Heart left ventricle (tissue), 16 donors: ENCODE results near the gene CCL26. TPM values are rescaled to one million over a fixed set of nuclear protein-coding genes. Genes with fewer than 3 reads are reported as not detected.
"Not testable (repeated sequence)": the region's sequence is repeated elsewhere in the genome, so short reads cannot be mapped to it uniquely, and the experiment has no call there.

Experiments
- ATAC-seq, 4 donors: fragments of 200-7000 bp; cut with Tn5 transposase; one replicate each; pipeline ENCODE4 v1.9.1; 2020 to 2022; ENCODE audit warnings: moderate library complexity in 4 of 4, mild to moderate bottlenecking in 3 of 4, moderate number of reproducible peaks in 1 of 4
- DNase-seq, 5 donors: peaks; one replicate each; pipeline ENCODE4 v3.0.0-alpha.2; 2020
- H3K27ac ChIP-seq, 12 donors: fragments of 200-600 bp; sonication (generic) in 4 of 12; one replicate each; pipeline versions ENCODE4 v1.5.0 to v1.8.0; 2016 to 2022; ENCODE audit warnings: mild to moderate bottlenecking in 2 of 12
- H3K27me3 ChIP-seq, 9 donors: fragments of 200-600 bp; sonication (generic) in 2 of 9; one replicate each; pipeline versions ENCODE4 v1.5.1 to v1.8.0; 2016 to 2022; ENCODE audit warnings: mild to moderate bottlenecking in 3 of 9
- H3K36me3 ChIP-seq, 9 donors: fragments of 200-600 bp; sonication (generic) in 2 of 9; one replicate each; pipeline versions ENCODE4 v1.5.0 to v1.8.0; 2018 to 2022; ENCODE audit warnings: mild to moderate bottlenecking in 2 of 9
- H3K4me1 ChIP-seq, 12 donors: fragments of 200-600 bp; sonication (generic) in 4 of 12; one replicate each; pipeline versions ENCODE4 v1.5.0 to v1.8.0; 2016 to 2022; ENCODE audit warnings: mild to moderate bottlenecking in 3 of 12
- H3K4me3 ChIP-seq, 12 donors: fragments of 200-600 bp; sonication (generic) in 4 of 12; one replicate each; pipeline versions ENCODE4 v1.5.0 to v1.8.0; 2017 to 2022; ENCODE audit warnings: mild to moderate bottlenecking in 9 of 12, moderate library complexity in 4 of 12
- H3K9me3 ChIP-seq, 12 donors: fragments of 200-600 bp; sonication (generic) in 4 of 12; one replicate each; pipeline versions ENCODE4 v1.5.0 to v1.8.0; 2016 to 2022; ENCODE audit warnings: mild to moderate bottlenecking in 1 of 12
- POLR2A ChIP-seq, 2 donors: fragments of 450-650 bp; IDR thresholded peaks; one replicate each; pipeline ENCODE4 v1.6.1; 2017; ENCODE audit warnings: antibody characterized with exemption in 2 of 2, mild to moderate bottlenecking in 2 of 2, moderate library complexity in 2 of 2
- WGBS, 4 donors: extraction: QIAGEN DNeasy Blood & Tissue Kit in 2 of 4; methylation state at CpG; one replicate each; pipeline versions ENCODE4 v1.1.5 to v1.1.7; 2013 to 2018; 5-methylcytosine and 5-hydroxymethylcytosine counted together
- intact Hi-C, 10 donors: fragments of 100-400 bp; cut with DNase I; formaldehyde crosslinking; loops; one replicate each; pipeline versions ENCODE4 v1.11.1 to v1.14.2; 2022
- polyA plus RNA-seq, 2 donors: library from polyadenylated mRNA; stranded (reverse); fragments of 200-250 nt; gene quantifications; one replicate each; pipeline ENCODE4 v1.2.3, GENCODE V29; 2013
- total RNA-seq, 9 donors: library from RNA; depleted of rRNA in 2 of 9; stranded (reverse); fragments of >200 nt in 2 of 9; fragmentation: NEBNext Ultra II Directional in 3 of 9; extraction: Animal tissue kit (Norgen Biotek cat#: 25700) in 3 of 9; gene quantifications; one replicate each; pipeline versions ENCODE4 v1.1.0 to v1.2.4, GENCODE V29; 2016 to 2023
- TF ChIP-seq, protein P1 (sequence below), 12 donors: fragments of 200-600 bp; sonication (generic) in 4 of 12; IDR thresholded peaks; one replicate each; pipeline versions ENCODE4 v1.5.0 to v1.8.0; 2018 to 2022; ENCODE audit warnings: antibody characterized with exemption in 12 of 12, mild to moderate bottlenecking in 5 of 12
- donor health status: ischemic (EF 13 %, LVEDD 7.1; RV severe dilation, severe dysfunction).
- donor health status: healthy with polysubstance abuse.
- donor health status: DM: no; HTN: yes; CAD: no.
- donor health status: DM: no; HTN: no; CAD: no.
- donor health status: ischemic (EF 25% LVEDD 6.9; RV normal size, moderate dysfunction).
- donor health status: ischemic (EF 25% LVEDD 5.7; RV mildly dilated, moderate dysfunction).
- donor health status: healthy.
- donor health status: DM: yes; HTN: yes; CAD: no.
- donor health status: ischemic (EF 35%, LVEDD 5.7; RV mildly dilated, moderate dysfunction).
- donor health status: nonischemic (EF 11% LVEDD 7.7; RV severe dilation, severe dysfunction).
- donor health status: DM: yes; HTN: yes; CAD: no.
- donor health status: PGD.
- donor health status: ischemic (EF 29% LVEDD 5.4; RV normal size, mild dysfunction).
- donor health status: nonischemic (EF 23%, LVEDD 6.1; RV moderate dilation, normal function).

The CCL26 gene
- total and polyA plus RNA-seq, 11 donors: 0.53 to 0.94 (median 0.76) TPM; not detected in 7

- DNase-seq: no peak
- intact Hi-C loops: no loop called here
- Histone ChIP-seq H3K27me3 (no peaks in the 10 kb centered on the region), H3K27ac (no peak overlapping the region), H3K9me3 (no peaks in the 10 kb centered on the region), H3K36me3 (no peaks in the 10 kb centered on the region), H3K4me1 (peaks cover 0 to 27% (median 6%) of the 10 kb centered on the region in 12 donors), H3K4me3 (no peak overlapping the region)
- WGBS, 4 donors: 58 to 64% (median 59%) methylated on average over 4 of the region's 4 CpGs
- ATAC-seq: no peak
- no peak for TF ChIP-seq POLR2A (IDR thresholded peaks at IDR 0.05)
- TF ChIP-seq, protein P1, sequence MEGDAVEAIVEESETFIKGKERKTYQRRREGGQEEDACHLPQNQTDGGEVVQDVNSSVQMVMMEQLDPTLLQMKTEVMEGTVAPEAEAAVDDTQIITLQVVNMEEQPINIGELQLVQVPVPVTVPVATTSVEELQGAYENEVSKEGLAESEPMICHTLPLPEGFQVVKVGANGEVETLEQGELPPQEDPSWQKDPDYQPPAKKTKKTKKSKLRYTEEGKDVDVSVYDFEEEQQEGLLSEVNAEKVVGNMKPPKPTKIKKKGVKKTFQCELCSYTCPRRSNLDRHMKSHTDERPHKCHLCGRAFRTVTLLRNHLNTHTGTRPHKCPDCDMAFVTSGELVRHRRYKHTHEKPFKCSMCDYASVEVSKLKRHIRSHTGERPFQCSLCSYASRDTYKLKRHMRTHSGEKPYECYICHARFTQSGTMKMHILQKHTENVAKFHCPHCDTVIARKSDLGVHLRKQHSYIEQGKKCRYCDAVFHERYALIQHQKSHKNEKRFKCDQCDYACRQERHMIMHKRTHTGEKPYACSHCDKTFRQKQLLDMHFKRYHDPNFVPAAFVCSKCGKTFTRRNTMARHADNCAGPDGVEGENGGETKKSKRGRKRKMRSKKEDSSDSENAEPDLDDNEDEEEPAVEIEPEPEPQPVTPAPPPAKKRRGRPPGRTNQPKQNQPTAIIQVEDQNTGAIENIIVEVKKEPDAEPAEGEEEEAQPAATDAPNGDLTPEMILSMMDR (IDR thresholded peaks at IDR 0.05): no peak
Observed at GRCh38 chr7:75798770-75799169, 26.8 kb upstream of the CCL26 start.

GRCh38 chr7:75796420-75796819, 24.4 kb upstream of the CCL26 start:
- ATAC-seq (no peak), DNase-seq (no peak)
- 86 to 94% (median 89%) methylated on average over 6 of the region's 6 CpGs for WGBS, 4 donors
- H3K27ac ChIP-seq: peak overlapping the region in 4 of 12 donors; percentile 3 to 47 (median 40)
- TF ChIP-seq, protein P1 (IDR thresholded peaks at IDR 0.05): no peak
- TF ChIP-seq POLR2A (IDR thresholded peaks at IDR 0.05): no peak
- H3K4me1 ChIP-seq: peaks cover 0 to 27% (median 8%) of the 10 kb centered on the region in 12 donors
- no peaks in the 10 kb centered on the region for H3K27me3 ChIP-seq
- H3K36me3 ChIP-seq: no peaks in the 10 kb centered on the region
- no peaks in the 10 kb centered on the region for H3K9me3 ChIP-seq
- no peak overlapping the region for H3K4me3 ChIP-seq
- intact Hi-C loops: no loop called here

DNA sequence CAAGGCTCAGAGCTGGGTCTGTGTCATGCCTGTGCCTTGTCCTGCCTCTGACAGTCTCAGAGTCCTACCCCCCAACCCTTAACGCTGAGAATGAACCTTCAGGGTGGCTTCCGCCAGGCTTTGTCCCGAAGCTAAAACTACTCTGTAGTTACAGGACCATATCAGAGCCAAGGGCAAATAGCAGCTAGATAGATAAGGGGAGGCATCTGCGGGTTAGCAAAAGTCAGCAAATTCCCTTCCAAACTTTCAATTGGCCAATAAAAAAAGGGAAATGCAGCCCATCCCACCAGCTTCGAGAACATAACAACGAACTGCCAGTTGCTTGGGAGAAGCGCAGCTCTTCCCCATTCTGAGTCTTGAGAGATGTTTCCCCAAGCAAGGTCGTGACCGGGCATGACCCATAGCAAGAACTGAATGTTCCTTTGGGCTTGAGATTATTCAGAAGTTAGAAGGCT, 23.8 kb upstream of the CCL26 start:
- no peak overlapping the region for H3K4me3 ChIP-seq
- intact Hi-C loops: no loop called here
- H3K27ac ChIP-seq: peak overlapping the region in 4 of 12 donors; percentile 3 to 63 (median 44)
- no peaks in the 10 kb centered on the region for H3K27me3 ChIP-seq
- peak in 4 of 5 donors; percentile 33 to 79 (median 54) for DNase-seq
- WGBS, 4 donors: 32 to 35% (median 33%) methylated on average over 6 to 9 of the region's 9 CpGs
- peaks cover 0 to 27% (median 10%) of the 10 kb centered on the region in 12 donors for H3K4me1 ChIP-seq
- ATAC-seq: peak; percentile 45 to 75 (median 57)
- TF ChIP-seq, protein P1 (IDR thresholded peaks at IDR 0.05): no peak
- no peak for TF ChIP-seq POLR2A (IDR thresholded peaks at IDR 0.05)
- H3K36me3 ChIP-seq: no peaks in the 10 kb centered on the region
- no peaks in the 10 kb centered on the region for H3K9me3 ChIP-seq

- intact Hi-C loops: no loop called here
- 90 to 92% (median 92%) methylated on average over 2 of the region's 2 CpGs for WGBS, 4 donors
- no peaks in the 10 kb centered on the region for H3K9me3 ChIP-seq
Observed at GRCh38 chr7:75793676-75794075, 21.7 kb upstream of the CCL26 start.

DNA sequence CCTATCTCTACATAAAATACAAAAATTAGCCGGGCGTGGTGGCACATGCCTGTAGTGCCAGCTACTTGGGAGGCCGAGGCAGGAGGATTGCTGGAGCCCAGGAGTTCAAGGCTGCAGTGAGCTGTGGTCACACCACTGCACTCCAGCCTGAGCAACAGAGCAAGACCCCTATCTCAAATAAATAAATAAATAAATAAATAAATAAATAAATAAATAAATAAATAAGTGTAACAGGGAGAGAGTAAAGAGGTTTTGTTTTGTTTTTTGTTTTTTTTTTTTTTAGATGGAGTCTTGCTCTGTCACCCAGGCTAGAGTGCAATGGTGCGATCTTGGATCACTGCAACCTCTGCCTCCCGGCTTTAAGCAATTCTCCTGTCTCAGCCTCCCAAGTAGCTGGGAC, 20.6 kb upstream of the CCL26 start:
- WGBS, 4 donors: 93 to 98% (median 96%) methylated on average over 5 of the region's 5 CpGs
- H3K36me3 ChIP-seq, H3K9me3 ChIP-seq, ATAC-seq, H3K27me3 ChIP-seq, H3K4me3 ChIP-seq, intact Hi-C loops, DNase-seq: not testable (repeated sequence)
- H3K4me1 ChIP-seq: peaks cover 0 to 27% (median 10%) of the 10 kb centered on the region in 12 donors
- peak overlapping the region in 1 of 12 donors; percentile 54 for H3K27ac ChIP-seq

More at GRCh38 chr7:75793676-75794075, 21.7 kb upstream of the CCL26 start:
- TF ChIP-seq, protein P1 (IDR thresholded peaks at IDR 0.05): no peak
- Histone ChIP-seq H3K36me3 (no peaks in the 10 kb centered on the region), H3K27me3 (no peaks in the 10 kb centered on the region), H3K4me1 (peaks cover 0 to 27% (median 10%) of the 10 kb centered on the region in 12 donors), H3K4me3 (no peak overlapping the region), H3K27ac (no peak overlapping the region)
- DNase-seq: no peak
- ATAC-seq: no peak
